CD4-positive, alpha-beta T cell treated with Interleukin-21 for 1 hour (primary cell): ENCODE measurements around the gene PVR.
"Not testable (repeated sequence)": the region's sequence is repeated elsewhere in the genome, so short reads cannot be mapped to it uniquely, and the experiment has no call there.

Source experiments
- DNase-seq: peaks from one replicate; pipeline ENCODE4 v3.0.0-alpha.2; 2020

Gene PVR

GRCh38 chr19:44680536-44680935, 36.8 kb downstream of the PVR start:
- DNase-seq = no peak

GRCh38 chr19:44681992-44682790, 38.5 kb downstream of the PVR start:
- no peak for DNase-seq

DNA sequence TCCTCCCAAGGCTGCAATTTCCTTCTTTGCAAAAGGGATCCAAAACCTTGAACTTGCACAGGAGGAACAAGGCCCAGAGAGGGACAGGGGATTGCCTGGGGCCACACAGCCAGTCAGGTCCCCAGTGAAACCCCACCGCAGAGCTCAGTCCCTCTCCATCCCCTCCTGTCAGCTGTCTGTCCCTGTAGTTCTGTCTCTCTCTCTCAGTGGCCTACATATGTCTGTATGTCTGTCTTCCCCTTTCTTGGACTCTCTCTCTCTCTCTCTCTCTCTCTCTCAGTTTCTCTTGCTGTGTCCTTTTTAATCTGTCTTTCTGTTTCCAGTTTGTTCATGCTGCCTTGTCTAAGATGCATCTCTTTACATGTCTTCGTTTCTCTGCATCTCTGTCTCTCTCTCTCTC, 39.1 kb downstream of the PVR start:
- DNase-seq = no peak

GRCh38 chr19:44683434-44684210, 39.9 kb downstream of the PVR start:
- DNase-seq = no peak

DNA sequence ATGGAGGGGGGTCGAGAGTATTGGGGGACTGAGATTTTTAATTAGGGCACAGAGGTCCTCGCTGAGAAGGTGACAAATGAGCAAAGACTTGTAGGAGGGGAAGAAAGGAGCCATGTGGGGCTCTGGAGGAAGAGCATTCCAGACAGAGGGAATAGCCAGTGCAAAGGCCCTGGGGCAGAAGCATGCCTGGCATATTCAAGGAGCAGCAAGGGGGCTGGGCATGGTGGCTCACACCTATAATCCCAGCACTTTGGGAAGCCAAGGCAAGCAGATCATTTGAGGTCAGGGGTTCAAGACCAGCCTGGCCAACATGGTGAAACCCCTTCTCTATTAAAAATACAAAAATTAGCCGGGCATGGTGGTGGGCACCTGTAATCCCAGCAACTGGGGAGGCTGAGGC, 40.7 kb downstream of the PVR start:
- DNase-seq = not testable (repeated sequence)

- DNase-seq = no peak
These were observed 41.5 kb downstream of the PVR start for GRCh38 chr19:44684892-44685863.

GRCh38 chr19:44685877-44686276, 42.2 kb downstream of the PVR start:
- DNase-seq = no peak

- DNase-seq = no peak
These were observed 43.2 kb downstream of the PVR start for GRCh38 chr19:44686896-44687295.

DNA sequence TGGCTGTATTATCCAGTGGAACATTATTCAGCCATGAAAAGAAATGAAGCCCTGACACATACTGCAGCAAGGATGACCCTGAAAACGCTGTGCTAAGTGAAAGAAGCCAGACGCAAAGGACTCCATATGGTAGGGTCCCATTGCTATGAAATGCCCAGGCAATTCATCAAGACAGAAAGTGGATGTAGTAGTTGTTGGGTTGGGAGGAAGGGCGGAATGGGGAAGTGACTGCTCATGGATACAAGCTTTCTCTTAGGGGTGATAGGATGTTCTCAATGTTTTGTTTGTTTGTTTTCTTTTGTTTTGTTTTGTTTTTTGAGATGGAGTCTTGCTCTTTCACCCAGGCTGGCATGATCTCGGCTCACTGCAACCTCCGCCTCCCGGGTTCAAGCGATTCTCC, 44.2 kb downstream of the PVR start:
- no peak for DNase-seq

DNA sequence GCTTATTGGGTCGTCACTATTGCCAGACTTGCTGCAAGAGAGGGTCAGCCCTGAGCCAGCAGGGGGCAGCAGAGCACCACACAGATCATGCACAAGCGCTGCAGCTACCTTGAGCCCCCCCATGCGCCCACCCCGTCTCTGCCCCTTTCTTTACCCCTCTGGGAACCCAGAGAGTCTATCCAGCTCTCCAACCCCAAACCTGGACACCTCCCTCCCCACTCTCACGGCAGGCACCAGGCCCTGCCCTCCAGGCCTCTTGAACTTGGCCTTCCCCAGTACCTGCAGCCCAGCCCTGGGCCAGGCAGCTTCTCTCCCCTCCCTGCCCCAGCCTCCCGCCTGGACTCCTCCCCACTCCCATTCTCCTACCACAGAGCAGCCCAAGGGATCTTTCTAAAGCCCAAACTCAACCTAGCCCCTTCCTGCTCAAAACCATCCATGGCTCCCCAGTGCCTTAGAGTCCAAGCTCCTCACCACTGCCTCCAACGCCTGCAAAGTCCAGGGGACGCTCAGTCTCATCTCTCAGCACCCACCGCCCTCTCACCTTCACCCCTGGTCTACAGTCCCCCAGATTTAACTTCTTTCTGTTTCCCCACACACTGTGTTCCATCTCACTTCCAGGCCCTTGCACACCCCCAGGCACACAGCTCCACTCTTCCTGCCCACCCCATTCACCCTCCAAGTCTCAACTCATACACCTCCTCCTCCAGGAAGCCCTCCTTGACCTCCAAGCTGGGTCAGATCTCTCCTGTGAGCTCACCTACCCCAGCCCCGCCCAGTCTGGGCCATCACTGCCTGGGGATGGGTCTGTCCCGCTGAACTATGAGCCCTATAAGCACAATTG, 45.8 kb downstream of the PVR start:
- DNase-seq = peak; percentile 73

DNA sequence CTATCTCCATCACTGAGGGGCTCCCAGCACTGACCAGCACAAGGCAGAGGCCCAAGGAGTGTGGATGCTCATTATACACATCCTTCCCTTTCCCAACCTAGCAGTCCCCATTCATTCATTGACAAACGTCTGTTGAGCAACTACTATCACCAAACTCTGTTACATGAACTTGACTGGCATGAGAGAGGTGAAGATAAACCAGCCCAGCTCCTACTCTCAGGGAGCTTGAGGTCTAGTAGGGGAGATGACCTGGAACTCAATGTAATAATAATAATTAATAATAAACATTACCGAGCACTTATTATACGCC, 46.4 kb downstream of the PVR start:
- no peak for DNase-seq

DNA sequence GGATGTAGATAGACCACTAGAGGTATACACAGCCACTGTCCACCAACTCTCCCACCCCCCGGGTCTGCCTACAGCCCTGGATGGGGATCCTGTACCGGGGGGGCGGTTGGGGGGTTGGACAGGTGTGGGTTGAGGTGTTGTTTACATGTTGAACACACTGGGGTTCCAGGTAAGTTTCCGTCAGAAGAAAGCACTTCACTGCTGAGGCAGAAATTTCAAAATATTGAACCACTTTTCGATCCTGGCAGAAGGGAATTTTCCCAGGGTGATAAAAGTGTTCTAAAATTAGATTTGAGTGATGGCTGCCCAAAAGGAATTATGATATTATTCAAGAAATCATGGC, 48.6 kb downstream of the PVR start:
- DNase-seq = no peak

DNA sequence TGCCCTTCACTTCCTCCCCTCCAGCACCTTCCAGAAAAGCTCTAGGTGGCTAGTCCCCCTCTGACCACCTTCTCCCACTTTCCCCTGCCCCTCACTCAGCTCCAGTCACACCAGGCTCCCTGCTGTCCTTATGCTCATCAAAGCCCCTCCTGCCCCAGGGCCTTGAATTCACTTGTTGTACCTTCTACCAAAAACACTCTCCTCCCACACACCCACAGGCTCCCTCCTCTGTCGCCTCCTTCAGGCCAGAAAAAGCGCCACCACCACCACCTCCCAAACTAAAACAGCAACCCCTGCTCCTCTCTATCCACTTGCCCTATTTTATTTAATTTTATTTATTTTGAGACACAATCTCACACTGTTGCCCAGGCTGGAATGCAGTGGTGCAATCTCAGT, 50.5 kb downstream of the PVR start:
- peak; percentile 18 for DNase-seq

DNA sequence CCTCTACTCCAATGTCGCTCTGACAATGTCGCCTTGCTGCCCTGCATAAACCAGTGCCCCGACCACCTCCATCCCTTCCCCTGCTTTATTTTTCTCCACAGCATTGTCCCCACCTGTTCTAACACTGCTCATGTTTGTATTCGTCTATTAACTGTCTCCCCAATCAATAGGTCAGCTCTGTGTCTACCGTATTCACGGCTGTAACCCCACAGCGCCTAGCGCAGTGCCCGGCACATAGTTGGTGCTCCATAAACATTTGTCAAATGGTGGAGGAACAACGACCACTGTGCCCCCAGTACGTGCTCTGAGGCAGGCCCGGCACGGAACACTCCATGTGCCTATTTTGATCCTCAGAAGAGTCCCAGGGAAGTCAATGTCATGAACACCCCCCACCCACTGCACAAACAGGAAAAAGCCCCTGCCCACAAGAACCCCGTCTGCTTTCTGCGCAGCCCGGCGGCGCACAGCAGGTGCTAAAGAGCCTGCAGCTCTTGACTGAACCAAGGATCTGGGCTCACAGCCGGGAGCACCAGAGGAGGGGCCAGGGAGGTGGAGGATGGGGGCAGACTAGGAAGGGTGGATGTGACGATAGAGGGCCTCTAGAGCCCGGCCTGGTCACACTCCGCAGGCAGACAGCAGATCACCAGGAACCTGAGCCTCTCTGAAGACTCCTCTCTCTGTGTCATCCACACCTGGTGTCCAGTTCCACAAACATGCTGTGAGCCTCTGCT, 53.4 kb downstream of the PVR start:
- no peak for DNase-seq

DNA sequence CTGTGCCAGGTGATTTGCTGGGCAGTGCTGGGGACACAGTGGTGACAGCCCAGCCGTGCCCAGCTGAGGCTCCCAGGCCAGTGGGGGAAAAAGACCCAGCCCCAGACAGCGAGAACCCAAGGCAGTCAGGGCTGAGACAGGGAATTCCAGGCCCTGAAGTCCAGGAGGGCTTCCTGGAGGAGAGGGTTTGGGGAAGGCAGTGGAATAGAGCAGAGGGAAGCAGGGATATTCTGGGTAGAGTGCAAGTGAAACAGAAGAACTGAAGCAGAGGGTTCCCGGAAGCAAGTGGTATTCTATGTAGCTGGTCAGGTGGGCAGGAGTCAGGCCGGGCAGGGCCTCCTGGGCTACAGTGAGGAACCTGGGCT, 53.9 kb downstream of the PVR start:
- DNase-seq = no peak

GRCh38 chr19:44698492-44699201, 54.9 kb downstream of the PVR start, which contains the start of gene CEACAM16:
Gene CEACAM16 (plus strand): TSS chr19:44699151. CDS start chr19:44701457, 2,306 bp downstream.
- no peak for DNase-seq

DNA sequence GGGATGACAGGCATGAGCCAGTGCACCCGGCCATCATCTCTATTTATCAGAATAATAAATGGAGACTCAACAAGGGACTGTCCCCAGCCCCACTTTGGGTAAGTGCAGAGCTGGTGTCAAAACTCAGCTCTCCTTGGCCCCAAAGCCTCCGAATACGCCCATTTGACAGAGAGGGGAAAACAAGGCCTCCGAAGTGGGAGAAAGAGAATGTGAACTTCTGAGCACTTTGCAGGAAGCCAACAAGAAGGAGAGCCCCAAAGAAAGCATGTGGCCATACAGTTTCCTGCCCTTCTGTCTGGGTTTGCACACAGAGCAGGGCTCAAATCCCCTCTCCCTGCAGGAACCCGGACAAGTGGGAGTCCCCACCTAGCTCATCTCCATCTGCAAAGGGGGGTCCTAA, 56.8 kb downstream of the PVR start:
- no peak for DNase-seq

DNA sequence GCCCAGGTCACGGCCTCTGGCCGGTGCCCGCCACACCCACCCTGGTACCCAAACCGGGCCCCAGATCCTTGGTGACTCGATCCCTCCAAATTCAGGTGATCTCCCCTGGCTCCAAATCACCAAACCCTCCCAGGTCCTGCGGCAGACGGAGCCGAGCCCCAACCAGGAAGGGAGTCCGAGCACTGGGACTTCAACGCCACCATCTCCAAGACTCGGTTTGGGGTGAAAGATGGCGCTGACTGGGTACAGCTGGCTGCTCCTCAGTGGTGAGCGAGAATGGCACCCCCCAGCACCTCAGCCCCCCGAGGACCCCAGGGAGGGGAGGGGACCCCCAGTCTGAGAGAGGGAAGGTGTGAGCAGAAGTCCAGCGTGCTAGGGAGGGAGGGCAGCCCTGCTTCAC, 57.5 kb downstream of the PVR start:
- no peak for DNase-seq

DNA sequence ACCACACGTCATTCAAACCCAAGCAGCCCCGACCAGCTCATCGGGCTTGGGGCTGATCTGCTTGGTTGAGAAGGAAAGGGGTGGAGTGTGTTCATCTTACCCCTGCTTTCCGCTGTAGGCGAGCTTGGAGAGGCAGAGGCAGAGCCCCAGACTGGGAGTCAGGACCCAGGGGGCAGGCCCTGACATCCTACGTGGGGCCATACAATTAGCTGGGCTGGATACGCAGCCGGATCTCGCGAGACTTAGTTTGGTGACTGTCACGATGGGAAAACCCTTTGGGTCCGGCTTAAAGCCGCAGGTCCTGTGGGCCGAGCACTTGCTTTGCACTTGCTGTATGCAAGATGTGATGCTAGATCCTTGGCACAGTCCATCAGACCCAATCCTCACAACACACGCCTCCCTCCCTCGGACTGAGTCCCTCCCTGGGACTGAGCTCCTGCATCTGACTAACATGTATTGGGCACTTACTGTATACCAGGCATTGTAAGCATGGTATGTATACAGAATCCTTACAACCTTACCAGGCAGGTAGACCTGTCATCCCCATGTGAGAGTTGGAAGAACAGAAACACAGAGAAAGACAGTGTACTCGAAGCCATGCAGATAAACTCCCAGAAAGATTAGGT, 59.0 kb downstream of the PVR start:
- DNase-seq = no peak

DNA sequence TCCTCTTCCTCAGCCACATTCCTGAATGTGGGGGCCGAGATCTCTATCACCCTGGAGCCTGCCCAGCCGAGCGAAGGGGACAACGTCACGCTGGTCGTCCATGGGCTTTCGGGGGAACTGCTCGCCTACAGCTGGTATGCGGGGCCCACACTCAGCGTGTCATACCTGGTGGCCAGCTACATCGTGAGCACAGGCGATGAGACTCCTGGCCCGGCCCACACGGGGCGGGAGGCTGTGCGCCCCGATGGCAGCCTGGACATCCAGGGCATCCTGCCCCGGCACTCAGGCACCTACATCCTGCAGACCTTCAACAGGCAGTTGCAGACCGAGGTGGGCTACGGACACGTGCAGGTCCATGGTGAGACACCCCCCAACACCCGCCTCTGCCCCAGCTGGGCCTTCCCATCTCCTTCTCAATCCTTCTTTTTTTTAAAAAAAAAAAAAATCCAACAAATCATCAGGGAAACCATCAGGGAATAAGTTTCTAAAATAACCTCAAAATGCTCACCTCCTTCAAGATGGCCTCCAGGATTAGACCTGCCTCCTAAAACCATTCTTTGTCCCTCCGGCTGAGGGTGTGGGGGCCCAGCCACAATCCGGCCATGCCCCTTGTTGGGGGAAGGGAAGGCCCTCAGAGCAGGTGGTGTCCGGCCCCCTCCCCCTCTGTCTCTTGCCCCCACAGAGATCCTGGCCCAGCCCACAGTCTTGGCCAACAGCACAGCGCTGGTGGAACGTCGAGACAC, 59.8 kb downstream of the PVR start:
- DNase-seq = no peak
